ENCODE data around the gene HOXD4. TPM values are rescaled to one million over a fixed set of nuclear protein-coding genes. Genes with fewer than 3 reads are reported as not detected.
A peak's percentile ranks its signal among the peaks of the same experiment; 100 is the strongest.

The HOXD4 gene
- total RNA-seq, 2 experiments from 2014 or later = not detected

DNA sequence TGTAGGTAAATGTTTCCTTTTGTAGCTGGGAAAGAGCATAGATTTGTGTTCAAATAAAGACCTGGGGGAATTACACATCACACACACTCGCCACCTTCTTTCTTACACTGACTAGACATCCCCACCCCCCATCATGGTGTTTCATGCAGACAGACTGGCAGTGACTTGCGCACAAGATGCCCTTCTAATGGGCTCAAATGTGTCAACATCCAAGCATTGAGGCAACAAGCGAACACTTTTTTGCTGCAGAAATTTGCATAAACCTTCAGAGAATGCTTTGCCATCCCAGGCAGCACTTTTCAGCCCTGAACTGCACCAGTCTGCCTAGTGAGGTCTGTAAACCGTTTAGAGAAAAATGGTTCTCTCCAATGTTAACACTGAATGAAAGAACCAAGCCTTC, 17.3 kb upstream of the HOXD4 start:
- H3K4me1 Mint-ChIP-seq = peaks cover 27% of the 10 kb centered on the region
- H3K9me3 Mint-ChIP-seq = no peaks in the 10 kb centered on the region
- CTCF ChIA-PET = interaction anchor here (3.4 kb wide), 1 partner anchor 421 kb away, joined by 9 read pairs; no protein-coding TSS in a partner anchor
- no peak overlapping the region for H3K4me3 Mint-ChIP-seq
- peaks cover 84% of the 10 kb centered on the region for H3K27me3 Mint-ChIP-seq
- DNase-seq = no peak
- H3K27ac Mint-ChIP-seq = no peak overlapping the region
- POLR2A ChIA-PET = no interaction called here
- H3K36me3 Mint-ChIP-seq (ENCODE audit: low read depth) = peaks cover 5% of the 10 kb centered on the region

DNA sequence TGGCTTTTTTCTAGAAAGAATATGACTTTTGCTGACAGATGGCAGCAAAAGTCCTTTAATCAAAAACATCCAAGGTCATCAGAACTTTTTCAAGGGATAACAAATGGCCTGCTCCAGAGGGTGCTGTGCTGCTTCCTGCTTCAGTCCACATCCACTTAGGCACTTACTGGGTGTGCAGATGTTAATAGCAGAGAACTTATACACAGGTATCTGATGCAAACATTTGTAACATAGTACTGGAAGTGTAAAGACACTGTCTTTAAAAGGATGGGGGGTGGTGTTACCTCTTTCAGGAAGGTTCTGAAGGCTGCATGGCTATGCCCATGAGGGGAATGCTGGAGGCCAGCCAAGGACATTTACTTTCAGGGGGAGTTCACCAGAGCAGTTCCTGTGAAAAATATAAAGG, 16.3 kb upstream of the HOXD4 start:
- Mint-ChIP-seq H3K4me1 (peaks cover 32% of the 10 kb centered on the region), H3K4me3 (no peak overlapping the region), H3K9me3 (no peaks in the 10 kb centered on the region), H3K27me3 (peaks cover 89% of the 10 kb centered on the region), H3K27ac (no peak overlapping the region), H3K36me3 (ENCODE audit: low read depth) (peaks cover 5% of the 10 kb centered on the region)
- ChIA-PET POLR2A (no interaction called here), CTCF (no interaction called here)
- DNase-seq = no peak

DNA sequence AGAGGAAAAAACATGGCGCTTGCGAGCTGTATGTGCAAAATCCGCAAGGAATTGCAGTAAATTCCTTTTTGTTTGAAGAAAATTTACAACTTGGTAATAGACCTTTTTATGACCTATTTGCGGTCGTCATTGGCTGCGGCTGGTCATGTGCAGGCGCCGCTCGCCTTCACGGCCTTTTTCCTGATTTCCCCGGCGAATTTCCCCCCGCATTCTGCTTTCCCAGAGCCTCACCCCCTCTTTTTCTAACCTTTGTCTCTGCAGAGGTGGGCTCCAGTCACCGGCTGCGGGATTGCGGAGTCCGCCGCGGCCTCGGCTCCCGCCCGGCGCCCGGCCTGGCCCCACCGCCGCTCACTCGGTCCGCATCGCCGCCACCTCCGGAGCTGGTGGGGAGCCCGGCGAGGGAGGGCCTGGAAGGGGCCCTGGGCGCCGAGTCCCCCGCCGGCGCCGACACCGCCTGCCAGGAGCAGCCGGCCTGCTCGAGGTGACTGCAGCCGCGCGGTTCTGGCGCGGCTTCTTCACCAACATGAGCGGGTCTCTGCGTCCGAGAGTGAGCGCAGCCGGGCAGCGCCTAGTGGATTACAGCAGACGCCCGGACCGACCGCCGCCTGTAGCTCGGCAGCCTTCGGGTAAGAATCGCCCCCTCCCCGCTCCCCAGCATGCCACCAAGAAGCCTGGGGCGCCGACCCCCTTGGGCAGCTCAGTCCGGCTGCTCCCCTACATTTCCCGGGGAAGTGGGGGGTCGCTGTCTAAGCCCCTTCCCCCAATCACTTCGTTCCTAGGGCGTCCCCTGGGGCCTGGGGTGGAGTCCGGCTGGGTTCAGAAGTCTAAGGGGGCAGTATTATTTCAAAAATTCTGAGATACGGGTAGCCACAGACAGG, 14.7 kb upstream of the HOXD4 start:
- no peaks in the 10 kb centered on the region for H3K9me3 Mint-ChIP-seq
- ChIA-PET CTCF (interaction anchor here (1.1 kb wide), 1 partner anchor 318 kb away, joined by 3 read pairs; no protein-coding TSS in a partner anchor), POLR2A (no interaction called here)
- no peak overlapping the region for H3K27ac Mint-ChIP-seq
- H3K36me3 Mint-ChIP-seq (ENCODE audit: low read depth) = no peaks in the 10 kb centered on the region
- peaks cover 34% of the 10 kb centered on the region for H3K4me1 Mint-ChIP-seq
- H3K4me3 Mint-ChIP-seq = no peak overlapping the region
- DNase-seq = no peak
- H3K27me3 Mint-ChIP-seq = peaks cover 89% of the 10 kb centered on the region

DNA sequence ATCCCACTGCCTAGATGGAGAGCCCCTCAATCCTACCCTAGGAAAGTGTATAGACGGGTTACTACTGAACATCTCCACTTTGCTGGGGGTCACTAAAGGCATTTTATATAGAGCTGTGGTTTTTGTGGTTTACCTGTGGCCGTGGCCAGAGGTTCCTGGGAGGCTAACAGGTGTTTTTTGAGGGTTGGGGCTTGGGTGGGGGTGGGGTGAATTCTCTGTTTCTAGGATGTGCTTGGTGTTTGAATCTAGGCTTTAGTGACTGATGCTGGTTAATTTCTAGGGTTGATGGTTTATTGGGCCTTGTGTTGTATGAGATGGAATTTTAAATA, 14.1 kb upstream of the HOXD4 start:
- H3K4me1 Mint-ChIP-seq = peaks cover 31% of the 10 kb centered on the region
- no peaks in the 10 kb centered on the region for H3K9me3 Mint-ChIP-seq
- no peaks in the 10 kb centered on the region for H3K36me3 Mint-ChIP-seq (ENCODE audit: low read depth)
- H3K4me3 Mint-ChIP-seq = no peak overlapping the region
- H3K27ac Mint-ChIP-seq = no peak overlapping the region
- peaks cover 87% of the 10 kb centered on the region for H3K27me3 Mint-ChIP-seq
- no peak for DNase-seq
- POLR2A ChIA-PET = no interaction called here
- CTCF ChIA-PET = no interaction called here

DNA sequence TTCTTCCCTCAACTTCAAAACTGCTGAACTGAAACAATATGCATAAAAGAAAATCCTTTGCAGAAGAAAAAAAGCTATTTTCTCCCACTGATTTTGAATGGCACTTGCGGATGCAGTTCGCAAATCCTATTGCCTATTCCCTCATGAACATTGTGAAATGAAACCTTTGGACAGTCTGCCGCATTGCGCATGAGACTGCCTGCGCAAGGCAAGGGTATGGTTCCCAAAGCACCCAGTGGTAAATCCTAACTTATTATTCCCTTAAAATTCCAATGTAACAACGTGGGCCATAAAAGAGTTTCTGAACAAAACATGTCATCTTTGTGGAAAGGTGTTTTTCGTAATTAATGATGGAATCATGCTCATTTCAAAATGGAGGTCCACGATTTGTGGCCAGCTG, 13.4 kb upstream of the HOXD4 start:
- Mint-ChIP-seq H3K36me3 (ENCODE audit: low read depth) (no peaks in the 10 kb centered on the region), H3K4me3 (no peak overlapping the region), H3K27ac (no peak overlapping the region), H3K9me3 (no peaks in the 10 kb centered on the region), H3K4me1 (peaks cover 27% of the 10 kb centered on the region), H3K27me3 (peaks cover 83% of the 10 kb centered on the region)
- ChIA-PET CTCF (interaction anchor here (2.1 kb wide), 1 partner anchor 13 kb away, joined by 6 read pairs; the partner anchor contains the start of gene HOXD4), POLR2A (no interaction called here)
- DNase-seq = no peak

DNA sequence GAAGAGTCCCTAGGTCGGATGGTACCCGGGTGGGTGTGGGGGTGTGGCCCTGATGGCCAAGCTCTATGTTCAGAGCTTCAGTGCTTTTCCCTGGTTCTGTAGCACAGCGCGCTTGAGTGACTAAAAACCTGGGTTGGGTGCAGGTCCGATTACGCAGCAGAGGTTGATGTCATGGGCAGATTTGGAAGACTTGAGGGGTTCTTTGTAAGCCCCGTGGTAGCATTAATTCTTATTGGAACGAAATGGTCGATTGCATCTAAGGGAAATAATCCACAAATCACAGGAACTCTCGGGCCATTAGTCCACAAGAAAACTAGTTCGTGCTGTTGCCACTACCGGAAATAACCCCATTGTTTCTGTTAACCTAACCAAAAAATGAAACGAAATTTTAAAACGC, 12.8 kb upstream of the HOXD4 start:
- H3K4me3 Mint-ChIP-seq = no peak overlapping the region
- DNase-seq = no peak
- H3K27me3 Mint-ChIP-seq = peaks cover 81% of the 10 kb centered on the region
- no peaks in the 10 kb centered on the region for H3K9me3 Mint-ChIP-seq
- no peaks in the 10 kb centered on the region for H3K36me3 Mint-ChIP-seq (ENCODE audit: low read depth)
- ChIA-PET POLR2A (no interaction called here), CTCF (interaction anchor here (1.2 to 3.6 kb wide), 7 partner anchors 11 to 1010 kb away, joined by 5 to 64 read pairs (median 8); partner anchors contain the start of gene HOXD4)
- H3K27ac Mint-ChIP-seq = no peak overlapping the region
- peaks cover 26% of the 10 kb centered on the region for H3K4me1 Mint-ChIP-seq

DNA sequence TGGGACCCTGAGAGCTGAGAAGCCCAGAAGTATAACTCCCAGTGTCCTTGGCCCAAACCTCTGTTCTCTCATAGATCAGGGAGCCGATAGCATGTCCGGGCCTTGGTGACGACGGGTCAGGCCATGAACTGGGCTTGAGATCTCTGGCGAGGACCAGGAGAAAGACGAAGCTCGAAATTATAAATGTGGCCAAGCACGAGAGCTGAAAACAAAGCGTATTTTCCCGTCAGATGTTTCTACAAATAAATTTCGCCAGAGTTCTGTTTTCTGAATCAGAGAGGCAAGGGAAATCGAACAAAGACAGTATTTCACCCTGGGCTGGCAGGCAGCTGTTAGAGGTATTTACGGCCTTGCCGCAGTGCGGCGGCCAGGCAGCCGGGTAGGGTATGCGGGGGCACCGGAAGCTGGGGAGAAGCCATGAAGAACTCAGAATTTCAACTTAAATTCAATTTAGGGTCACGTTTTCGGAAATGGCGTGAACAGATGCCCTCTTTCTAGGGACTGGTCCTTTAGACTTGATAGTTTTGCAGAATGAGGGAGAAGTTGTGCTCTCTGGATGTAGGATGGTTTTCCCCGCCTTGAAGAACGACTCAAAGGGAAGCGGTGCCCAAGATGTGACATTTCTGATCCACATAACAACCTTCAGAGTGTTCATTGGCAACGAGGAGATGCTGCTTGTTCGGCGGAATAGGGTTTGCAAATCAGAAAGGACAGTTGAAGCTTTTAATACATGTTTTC, 12.3 kb upstream of the HOXD4 start:
- peaks cover 80% of the 10 kb centered on the region for H3K27me3 Mint-ChIP-seq
- DNase-seq = no peak
- ChIA-PET POLR2A (no interaction called here), CTCF (interaction anchor here (0.9 to 3.6 kb wide), 11 partner anchors 8 to 1009 kb away, joined by 3 to 64 read pairs (median 8); partner anchors contain the start of gene HOXD4)
- H3K9me3 Mint-ChIP-seq = no peaks in the 10 kb centered on the region
- no peak overlapping the region for H3K4me3 Mint-ChIP-seq
- H3K4me1 Mint-ChIP-seq = peaks cover 26% of the 10 kb centered on the region
- H3K27ac Mint-ChIP-seq = no peak overlapping the region
- no peaks in the 10 kb centered on the region for H3K36me3 Mint-ChIP-seq (ENCODE audit: low read depth)

DNA sequence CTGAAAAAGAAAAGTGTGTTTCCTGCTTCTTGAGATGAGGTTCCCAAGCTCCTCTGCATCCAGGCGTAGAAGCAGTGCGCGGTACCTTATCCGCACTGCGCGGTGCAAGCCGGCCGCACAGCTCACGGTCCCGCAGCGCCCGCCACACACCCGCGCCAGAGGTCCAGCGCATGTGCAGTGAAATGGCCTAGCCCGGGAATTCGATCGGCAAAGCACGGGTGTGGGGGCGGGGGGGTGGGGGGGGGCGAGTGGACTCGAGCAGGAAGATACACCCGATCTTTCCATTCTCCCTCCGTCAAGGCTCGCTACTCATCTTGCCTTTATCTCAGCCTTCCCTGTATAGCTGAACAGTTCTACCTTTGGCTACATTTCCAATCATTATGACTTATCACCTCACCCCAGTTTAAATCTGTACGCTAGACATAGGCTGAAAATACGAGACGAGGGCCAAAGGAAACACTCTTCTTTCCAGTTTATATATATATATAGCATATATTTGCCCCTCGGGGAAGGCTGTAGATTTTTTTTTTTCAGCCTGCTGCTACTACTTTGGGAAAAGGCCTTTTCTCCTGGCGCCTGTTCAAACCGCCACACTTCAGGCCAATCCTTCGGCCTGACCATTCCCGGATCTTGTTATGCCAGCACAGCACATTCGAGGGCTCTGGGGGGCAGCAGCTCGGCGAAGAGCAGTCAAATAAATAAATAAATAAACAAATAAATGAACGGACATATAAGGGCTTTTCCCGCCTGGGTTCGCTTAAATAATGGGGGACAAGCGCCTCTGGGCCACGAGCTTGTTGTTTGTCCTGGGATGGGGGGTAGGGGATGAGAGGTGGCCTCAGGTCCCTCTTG, 11.5 kb upstream of the HOXD4 start:
- DNase-seq = no peak
- H3K36me3 Mint-ChIP-seq (ENCODE audit: low read depth) = no peaks in the 10 kb centered on the region
- H3K27me3 Mint-ChIP-seq = peaks cover 77% of the 10 kb centered on the region
- no peak overlapping the region for H3K4me3 Mint-ChIP-seq
- no peak overlapping the region for H3K27ac Mint-ChIP-seq
- H3K9me3 Mint-ChIP-seq = no peaks in the 10 kb centered on the region
- POLR2A ChIA-PET = interaction anchor here (1.0 kb wide), 1 partner anchor 11 kb away, joined by 3 read pairs; no protein-coding TSS in a partner anchor
- CTCF ChIA-PET = interaction anchor here (0.6 to 3.6 kb wide), 25 partner anchors 8 to 1008 kb away, joined by 3 to 64 read pairs (median 4); partner anchors contain the start of gene HOXD4
- H3K4me1 Mint-ChIP-seq = peaks cover 26% of the 10 kb centered on the region

DNA sequence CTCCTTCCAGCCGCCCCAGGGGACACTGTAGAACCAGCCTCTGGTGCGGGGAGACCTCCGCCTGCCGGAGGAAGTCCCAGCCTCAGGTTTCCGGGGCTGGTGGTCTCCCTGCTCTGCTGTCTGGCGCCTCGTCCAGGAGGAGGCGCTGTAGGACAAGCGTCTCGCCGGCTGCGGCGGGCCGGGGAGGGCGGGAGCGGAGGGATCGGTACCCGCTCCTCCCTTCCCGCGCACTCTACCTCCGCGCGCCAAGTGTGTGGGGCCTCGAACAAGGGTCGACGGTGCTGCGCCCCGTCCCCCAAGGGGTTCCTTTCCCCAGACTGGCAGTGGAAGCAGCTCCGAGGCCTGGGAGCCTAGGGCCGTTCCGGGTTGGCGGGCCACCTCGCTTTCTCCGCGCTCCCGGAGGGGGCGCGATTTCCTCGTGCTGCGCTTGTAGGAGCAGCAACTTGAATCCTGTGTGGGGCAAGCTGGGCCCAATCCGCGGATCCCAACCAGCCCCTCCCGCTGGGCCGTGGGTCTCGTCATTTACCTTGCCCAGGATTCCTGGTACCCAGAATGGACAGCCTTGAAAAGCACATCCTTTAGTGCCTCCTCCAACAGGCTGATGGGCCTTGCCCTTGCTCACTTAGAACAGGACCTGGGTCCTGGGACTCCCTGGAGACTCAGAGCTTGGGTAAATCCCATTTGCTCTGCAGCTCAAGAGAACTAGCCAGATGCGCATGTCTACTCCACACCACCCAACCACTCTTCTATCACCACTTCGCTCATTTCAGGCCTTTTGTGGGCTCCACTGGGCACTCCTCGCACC, 10.6 kb upstream of the HOXD4 start:
- no peak overlapping the region for H3K27ac Mint-ChIP-seq
- H3K27me3 Mint-ChIP-seq = peaks cover 74% of the 10 kb centered on the region
- POLR2A ChIA-PET = interaction anchor here (0.7 to 1.0 kb wide), 2 partner anchors 10 to 21 kb away, joined by 3 read pairs; no protein-coding TSS in a partner anchor
- peaks cover 22% of the 10 kb centered on the region for H3K4me1 Mint-ChIP-seq
- CTCF ChIA-PET = interaction anchor here (0.6 to 3.6 kb wide), 25 partner anchors 9 to 1007 kb away, joined by 3 to 64 read pairs (median 4); no protein-coding TSS in a partner anchor
- peak overlapping the region; percentile 9 for H3K4me3 Mint-ChIP-seq
- H3K36me3 Mint-ChIP-seq (ENCODE audit: low read depth) = no peaks in the 10 kb centered on the region
- DNase-seq = peak; percentile 70
- no peaks in the 10 kb centered on the region for H3K9me3 Mint-ChIP-seq

DNA sequence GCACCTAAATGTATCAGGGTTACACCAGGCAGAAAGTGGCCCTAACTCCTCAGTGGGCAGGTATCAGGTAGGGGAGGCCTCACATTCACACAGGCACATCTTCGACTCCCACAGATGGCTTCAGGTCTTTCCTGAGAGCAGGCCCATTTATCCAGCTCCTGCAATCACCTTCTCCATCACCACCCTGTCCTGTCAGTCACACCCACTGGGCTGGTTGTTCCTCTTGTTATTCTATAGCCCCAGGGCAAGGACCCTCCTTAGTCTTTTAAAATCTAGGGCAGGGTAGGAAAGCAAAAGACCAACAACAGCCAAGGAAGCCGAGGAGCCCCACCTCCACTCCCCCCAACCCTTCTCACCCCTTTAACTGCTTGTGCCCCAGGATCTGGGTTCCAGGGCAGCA, 9.1 kb upstream of the HOXD4 start:
- no peak for DNase-seq
- Mint-ChIP-seq H3K27me3 (peaks cover 75% of the 10 kb centered on the region), H3K9me3 (no peaks in the 10 kb centered on the region), H3K4me3 (no peak overlapping the region), H3K36me3 (ENCODE audit: low read depth) (no peaks in the 10 kb centered on the region), H3K27ac (no peak overlapping the region), H3K4me1 (peaks cover 19% of the 10 kb centered on the region)
- POLR2A ChIA-PET = no interaction called here
- CTCF ChIA-PET = interaction anchor here (1.2 kb wide), 1 partner anchor 413 kb away, joined by 3 read pairs; no protein-coding TSS in a partner anchor

DNA sequence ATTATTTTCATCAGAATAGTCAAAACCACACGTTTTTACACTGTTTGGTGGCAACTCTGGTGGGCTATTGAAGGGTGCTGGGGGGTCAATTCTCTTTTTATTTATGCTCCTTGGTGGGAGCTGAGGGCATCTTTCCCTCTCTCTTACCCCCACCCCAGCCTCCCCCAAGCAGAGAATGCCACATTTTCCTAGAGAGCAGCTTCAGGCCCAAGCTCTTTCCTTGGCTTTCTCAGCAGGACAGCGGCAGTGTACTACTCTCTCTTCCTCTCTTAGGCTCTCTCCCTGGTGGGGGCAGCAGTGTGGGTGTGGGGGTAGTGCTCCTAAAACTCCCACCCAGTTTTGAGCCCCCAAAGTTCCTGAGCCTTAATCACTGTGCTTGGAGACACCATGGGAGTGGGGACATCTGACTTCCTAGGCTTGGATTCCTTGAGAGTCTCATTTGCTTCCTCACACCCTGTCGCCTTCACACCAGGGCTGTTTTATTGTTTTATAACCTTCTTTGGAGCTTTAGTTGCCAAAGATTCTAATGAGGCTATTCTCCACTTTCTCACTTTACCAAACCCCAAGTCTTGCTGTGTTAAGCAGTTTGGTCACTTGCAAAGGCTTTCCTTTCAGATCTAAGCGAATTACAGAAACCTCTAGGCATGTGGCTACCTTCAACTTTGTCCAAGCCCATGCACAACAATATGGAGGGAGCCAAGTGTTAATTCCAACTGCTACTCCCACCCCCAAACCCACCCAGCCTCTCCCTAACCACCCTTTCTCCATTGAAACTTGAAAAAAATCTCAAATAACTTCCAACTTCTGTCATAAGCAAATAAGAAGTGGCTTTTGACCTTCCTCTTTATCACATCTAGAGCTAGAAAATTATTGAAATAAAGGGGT, 6.0 kb upstream of the HOXD4 start:
- ChIA-PET CTCF (interaction anchor here (0.6 to 3.3 kb wide), 3 partner anchors 310 to 487 kb away, joined by 3 to 13 read pairs (median 4); no protein-coding TSS in a partner anchor), POLR2A (no interaction called here)
- Mint-ChIP-seq H3K36me3 (ENCODE audit: low read depth) (no peaks in the 10 kb centered on the region), H3K4me3 (no peak overlapping the region), H3K27me3 (peaks cover 79% of the 10 kb centered on the region), H3K4me1 (peaks cover 7% of the 10 kb centered on the region), H3K27ac (no peak overlapping the region), H3K9me3 (no peaks in the 10 kb centered on the region)
- no peak for DNase-seq

All from activated CD4-positive, alpha-beta memory T cell treated with anti-CD3 and anti-CD28 coated beads, Interleukin-2, amount 10 ng/mL, durations not matched to agents 7 days and 5 days (primary cell).